ENCODE data around the gene PNPLA3.

DNA sequence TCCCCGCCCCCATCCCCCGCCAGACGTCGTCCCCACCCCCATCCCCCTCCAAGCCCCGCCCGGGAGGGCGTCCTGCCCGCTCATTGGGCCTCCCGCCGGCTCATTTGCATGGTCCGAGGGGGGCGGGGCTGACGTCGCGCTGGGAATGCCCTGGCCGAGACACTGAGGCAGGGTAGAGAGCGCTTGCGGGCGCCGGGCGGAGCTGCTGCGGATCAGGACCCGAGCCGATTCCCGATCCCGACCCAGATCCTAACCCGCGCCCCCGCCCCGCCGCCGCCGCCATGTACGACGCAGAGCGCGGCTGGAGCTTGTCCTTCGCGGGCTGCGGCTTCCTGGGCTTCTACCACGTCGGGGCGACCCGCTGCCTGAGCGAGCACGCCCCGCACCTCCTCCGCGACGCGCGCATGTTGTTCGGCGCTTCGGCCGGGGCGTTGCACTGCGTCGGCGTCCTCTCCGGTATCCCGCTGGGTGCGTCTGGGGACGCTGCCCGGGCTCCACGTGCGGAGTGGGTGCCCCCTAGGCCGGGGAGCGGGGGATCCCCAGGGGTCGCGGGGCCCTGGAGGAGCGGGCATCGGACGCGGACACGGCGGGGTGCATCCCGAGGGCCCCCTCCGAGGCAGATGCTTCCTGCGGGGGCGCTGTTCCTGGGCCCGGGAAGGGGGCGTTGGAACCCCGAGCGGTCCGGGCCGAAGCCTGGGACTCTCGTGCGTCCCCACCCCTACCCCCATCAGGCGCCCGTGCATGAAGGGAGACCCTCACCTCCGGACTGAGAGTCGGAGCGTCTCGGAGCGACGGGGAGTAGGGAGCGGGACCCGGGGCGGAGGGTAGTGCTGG, at the start of gene PNPLA3:
- TF ChIP-seq, protein P1, sequence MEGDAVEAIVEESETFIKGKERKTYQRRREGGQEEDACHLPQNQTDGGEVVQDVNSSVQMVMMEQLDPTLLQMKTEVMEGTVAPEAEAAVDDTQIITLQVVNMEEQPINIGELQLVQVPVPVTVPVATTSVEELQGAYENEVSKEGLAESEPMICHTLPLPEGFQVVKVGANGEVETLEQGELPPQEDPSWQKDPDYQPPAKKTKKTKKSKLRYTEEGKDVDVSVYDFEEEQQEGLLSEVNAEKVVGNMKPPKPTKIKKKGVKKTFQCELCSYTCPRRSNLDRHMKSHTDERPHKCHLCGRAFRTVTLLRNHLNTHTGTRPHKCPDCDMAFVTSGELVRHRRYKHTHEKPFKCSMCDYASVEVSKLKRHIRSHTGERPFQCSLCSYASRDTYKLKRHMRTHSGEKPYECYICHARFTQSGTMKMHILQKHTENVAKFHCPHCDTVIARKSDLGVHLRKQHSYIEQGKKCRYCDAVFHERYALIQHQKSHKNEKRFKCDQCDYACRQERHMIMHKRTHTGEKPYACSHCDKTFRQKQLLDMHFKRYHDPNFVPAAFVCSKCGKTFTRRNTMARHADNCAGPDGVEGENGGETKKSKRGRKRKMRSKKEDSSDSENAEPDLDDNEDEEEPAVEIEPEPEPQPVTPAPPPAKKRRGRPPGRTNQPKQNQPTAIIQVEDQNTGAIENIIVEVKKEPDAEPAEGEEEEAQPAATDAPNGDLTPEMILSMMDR (IDR thresholded peaks at IDR 0.05; ENCODE audit: low read depth, low read length, poor library complexity, severe bottlenecking): no peak
- no peak for TF ChIP-seq EZH2phosphoT487 (IDR thresholded peaks at IDR 0.05; ENCODE audit: borderline replicate concordance, low read length)
